ENCODE measurements around the gene PCAT7. TPM values are rescaled to one million over a fixed set of nuclear protein-coding genes. Genes with fewer than 3 reads are reported as not detected.
"Not testable (repeated sequence)": the region's sequence is repeated elsewhere in the genome, so short reads cannot be mapped to it uniquely, and the experiment has no call there.

Gene PCAT7
- total RNA-seq, 1 donor from 2014 or later = not detected

- Histone ChIP-seq H3K27ac (ENCODE audit: low read depth, low read length) (no peak overlapping the region), H3K27me3 (ENCODE audit: control insufficient read depth in 3 of 3, insufficient read depth in 3 of 3, low read length in 3 of 3) (no peaks in the 10 kb centered on the region), H3K9ac (ENCODE audit: low read depth in 1 of 3, low read length in 3 of 3) (no peak overlapping the region), H3K4me3 (ENCODE audit: low read length in 3 of 3) (no peak overlapping the region), H3K9me3 (ENCODE audit: control insufficient read depth in 3 of 3, low read length in 3 of 3) (no peaks in the 10 kb centered on the region), H3K4me1 (ENCODE audit: control insufficient read depth in 3 of 3, insufficient read depth in 3 of 3, low read length in 3 of 3) (no peaks in the 10 kb centered on the region), H3K36me3 (ENCODE audit: control insufficient read depth in 3 of 3, insufficient read depth in 3 of 3, low read length in 3 of 3) (no peaks in the 10 kb centered on the region)
Measured at GRCh38 chr9:94526951-94527350, 27.9 kb upstream of the PCAT7 start.

- no peaks in the 10 kb centered on the region for H3K27me3 ChIP-seq (ENCODE audit: control insufficient read depth in 3 of 3, insufficient read depth in 3 of 3, low read length in 3 of 3)
Measured at GRCh38 chr9:94528886-94529285, 26.0 kb upstream of the PCAT7 start.

GRCh38 chr9:94533155-94533554 is 21.7 kb upstream of the PCAT7 start:
- Histone ChIP-seq H3K4me1 (ENCODE audit: control insufficient read depth in 3 of 3, insufficient read depth in 3 of 3, low read length in 3 of 3) (no peaks in the 10 kb centered on the region), H3K27me3 (ENCODE audit: control insufficient read depth in 3 of 3, insufficient read depth in 3 of 3, low read length in 3 of 3) (no peaks in the 10 kb centered on the region), H3K4me3 (ENCODE audit: low read length in 3 of 3) (no peak overlapping the region), H3K36me3 (ENCODE audit: control insufficient read depth in 3 of 3, insufficient read depth in 3 of 3, low read length in 3 of 3) (no peaks in the 10 kb centered on the region), H3K9ac (ENCODE audit: low read depth in 1 of 3, low read length in 3 of 3) (no peak overlapping the region), H3K9me3 (ENCODE audit: control insufficient read depth in 3 of 3, low read length in 3 of 3) (no peaks in the 10 kb centered on the region), H3K27ac (ENCODE audit: low read depth, low read length) (no peak overlapping the region)

More at GRCh38 chr9:94528886-94529285, 26.0 kb upstream of the PCAT7 start:
- Histone ChIP-seq H3K27ac (ENCODE audit: low read depth, low read length) (no peak overlapping the region), H3K9ac (ENCODE audit: low read depth in 1 of 3, low read length in 3 of 3) (no peak overlapping the region), H3K4me3 (ENCODE audit: low read length in 3 of 3) (no peak overlapping the region), H3K4me1 (ENCODE audit: control insufficient read depth in 3 of 3, insufficient read depth in 3 of 3, low read length in 3 of 3) (no peaks in the 10 kb centered on the region), H3K36me3 (ENCODE audit: control insufficient read depth in 3 of 3, insufficient read depth in 3 of 3, low read length in 3 of 3) (no peaks in the 10 kb centered on the region), H3K9me3 (ENCODE audit: control insufficient read depth in 3 of 3, low read length in 3 of 3) (no peaks in the 10 kb centered on the region)

- H3K4me1 ChIP-seq (ENCODE audit: control insufficient read depth in 3 of 3, insufficient read depth in 3 of 3, low read length in 3 of 3) = no peaks in the 10 kb centered on the region
- no peak overlapping the region for H3K9ac ChIP-seq (ENCODE audit: low read depth in 1 of 3, low read length in 3 of 3)
- H3K27me3 ChIP-seq (ENCODE audit: control insufficient read depth in 3 of 3, insufficient read depth in 3 of 3, low read length in 3 of 3) = no peaks in the 10 kb centered on the region
- H3K4me3 ChIP-seq (ENCODE audit: low read length in 3 of 3) = no peak overlapping the region
- H3K27ac ChIP-seq (ENCODE audit: low read depth, low read length) = no peak overlapping the region
- no peaks in the 10 kb centered on the region for H3K36me3 ChIP-seq (ENCODE audit: control insufficient read depth in 3 of 3, insufficient read depth in 3 of 3, low read length in 3 of 3)
- H3K9me3 ChIP-seq (ENCODE audit: control insufficient read depth in 3 of 3, low read length in 3 of 3) = no peaks in the 10 kb centered on the region
Measured at GRCh38 chr9:94533601-94534000, 21.3 kb upstream of the PCAT7 start.

GRCh38 chr9:94534901-94535300 is 20.0 kb upstream of the PCAT7 start:
- H3K4me3 ChIP-seq (ENCODE audit: low read length in 3 of 3) = no peak overlapping the region

GRCh38 chr9:94538908-94539307 is 16.0 kb upstream of the PCAT7 start:
- Histone ChIP-seq H3K9ac (ENCODE audit: low read depth in 1 of 3, low read length in 3 of 3) (no peak overlapping the region), H3K4me1 (ENCODE audit: control insufficient read depth in 3 of 3, insufficient read depth in 3 of 3, low read length in 3 of 3) (no peaks in the 10 kb centered on the region), H3K36me3 (ENCODE audit: control insufficient read depth in 3 of 3, insufficient read depth in 3 of 3, low read length in 3 of 3) (no peaks in the 10 kb centered on the region), H3K27me3 (ENCODE audit: control insufficient read depth in 3 of 3, insufficient read depth in 3 of 3, low read length in 3 of 3) (no peaks in the 10 kb centered on the region), H3K27ac (ENCODE audit: low read depth, low read length) (no peak overlapping the region), H3K4me3 (ENCODE audit: low read length in 3 of 3) (no peak overlapping the region), H3K9me3 (ENCODE audit: control insufficient read depth in 3 of 3, low read length in 3 of 3) (no peaks in the 10 kb centered on the region)

More at GRCh38 chr9:94534901-94535300, 20.0 kb upstream of the PCAT7 start:
- no peak overlapping the region for H3K9ac ChIP-seq (ENCODE audit: low read depth in 1 of 3, low read length in 3 of 3)
- H3K36me3 ChIP-seq (ENCODE audit: control insufficient read depth in 3 of 3, insufficient read depth in 3 of 3, low read length in 3 of 3) = no peaks in the 10 kb centered on the region
- no peaks in the 10 kb centered on the region for H3K4me1 ChIP-seq (ENCODE audit: control insufficient read depth in 3 of 3, insufficient read depth in 3 of 3, low read length in 3 of 3)
- no peaks in the 10 kb centered on the region for H3K27me3 ChIP-seq (ENCODE audit: control insufficient read depth in 3 of 3, insufficient read depth in 3 of 3, low read length in 3 of 3)
- H3K9me3 ChIP-seq (ENCODE audit: control insufficient read depth in 3 of 3, low read length in 3 of 3) = no peaks in the 10 kb centered on the region
- no peak overlapping the region for H3K27ac ChIP-seq (ENCODE audit: low read depth, low read length)

GRCh38 chr9:94544335-94544734 is 10.5 kb upstream of the PCAT7 start:
- not testable (repeated sequence) for H3K4me3 ChIP-seq (ENCODE audit: low read length in 3 of 3); H3K9me3 ChIP-seq (ENCODE audit: control insufficient read depth in 3 of 3, low read length in 3 of 3); H3K27ac ChIP-seq (ENCODE audit: low read depth, low read length); H3K9ac ChIP-seq (ENCODE audit: low read depth in 1 of 3, low read length in 3 of 3); H3K4me1 ChIP-seq (ENCODE audit: control insufficient read depth in 3 of 3, insufficient read depth in 3 of 3, low read length in 3 of 3); H3K27me3 ChIP-seq (ENCODE audit: control insufficient read depth in 3 of 3, insufficient read depth in 3 of 3, low read length in 3 of 3); H3K36me3 ChIP-seq (ENCODE audit: control insufficient read depth in 3 of 3, insufficient read depth in 3 of 3, low read length in 3 of 3)

- Histone ChIP-seq H3K27ac (ENCODE audit: low read depth, low read length) (no peak overlapping the region), H3K4me1 (ENCODE audit: control insufficient read depth in 3 of 3, insufficient read depth in 3 of 3, low read length in 3 of 3) (no peaks in the 10 kb centered on the region), H3K36me3 (ENCODE audit: control insufficient read depth in 3 of 3, insufficient read depth in 3 of 3, low read length in 3 of 3) (no peaks in the 10 kb centered on the region), H3K9me3 (ENCODE audit: control insufficient read depth in 3 of 3, low read length in 3 of 3) (no peaks in the 10 kb centered on the region), H3K9ac (ENCODE audit: low read depth in 1 of 3, low read length in 3 of 3) (no peak overlapping the region), H3K27me3 (ENCODE audit: control insufficient read depth in 3 of 3, insufficient read depth in 3 of 3, low read length in 3 of 3) (no peaks in the 10 kb centered on the region), H3K4me3 (ENCODE audit: low read length in 3 of 3) (no peak overlapping the region)
Measured at GRCh38 chr9:94545940-94546339, 8.9 kb upstream of the PCAT7 start.

GRCh38 chr9:94553029-94553938 is 1.6 kb upstream of the PCAT7 start:
- no peaks in the 10 kb centered on the region for H3K4me1 ChIP-seq (ENCODE audit: control insufficient read depth in 3 of 3, insufficient read depth in 3 of 3, low read length in 3 of 3)
- no peak overlapping the region for H3K4me3 ChIP-seq (ENCODE audit: low read length in 3 of 3)
- H3K36me3 ChIP-seq (ENCODE audit: control insufficient read depth in 3 of 3, insufficient read depth in 3 of 3, low read length in 3 of 3) = no peaks in the 10 kb centered on the region
- no peaks in the 10 kb centered on the region for H3K27me3 ChIP-seq (ENCODE audit: control insufficient read depth in 3 of 3, insufficient read depth in 3 of 3, low read length in 3 of 3)
- no peak overlapping the region for H3K9ac ChIP-seq (ENCODE audit: low read depth in 1 of 3, low read length in 3 of 3)
- H3K27ac ChIP-seq (ENCODE audit: low read depth, low read length) = no peak overlapping the region
- H3K9me3 ChIP-seq (ENCODE audit: control insufficient read depth in 3 of 3, low read length in 3 of 3) = no peaks in the 10 kb centered on the region

GRCh38 chr9:94554078-94554438 is 825 bp upstream of the PCAT7 start:
- peak overlapping the region in 1 of 3 donors; percentile 68 for H3K9ac ChIP-seq (ENCODE audit: low read depth in 1 of 3, low read length in 3 of 3)
- no peak overlapping the region for H3K4me3 ChIP-seq (ENCODE audit: low read length in 3 of 3)
- peaks cover 0 to 1% (median 0%) of the 10 kb centered on the region in 3 donors for H3K27me3 ChIP-seq (ENCODE audit: control insufficient read depth in 3 of 3, insufficient read depth in 3 of 3, low read length in 3 of 3)
- H3K9me3 ChIP-seq (ENCODE audit: control insufficient read depth in 3 of 3, low read length in 3 of 3) = no peaks in the 10 kb centered on the region
- no peak overlapping the region for H3K27ac ChIP-seq (ENCODE audit: low read depth, low read length)
- H3K36me3 ChIP-seq (ENCODE audit: control insufficient read depth in 3 of 3, insufficient read depth in 3 of 3, low read length in 3 of 3) = peaks cover 6 to 7% (median 6%) of the 10 kb centered on the region in 3 donors
- no peaks in the 10 kb centered on the region for H3K4me1 ChIP-seq (ENCODE audit: control insufficient read depth in 3 of 3, insufficient read depth in 3 of 3, low read length in 3 of 3)
